KOPT-K1 (cell line): ENCODE measurements around the gene SMCO2.

Experiments
- H3K27ac ChIP-seq: fragments of 200-600 bp; sonication (generic); 2 replicates; pipeline ENCODE4 v1.5.1; 2016; ENCODE audit warnings: antibody characterized with exemption, mild to moderate bottlenecking, low read depth, low read length; ENCODE audit not compliant: poor library complexity, severe bottlenecking
- H3K36me3 ChIP-seq: fragments of 200-600 bp; sonication (generic); 2 replicates; pipeline ENCODE4 v1.5.1; 2017; ENCODE audit warnings: antibody characterized with exemption, mild to moderate bottlenecking, low read length, moderate library complexity; ENCODE audit not compliant: insufficient read depth
- H3K9me3 ChIP-seq: fragments of 200-600 bp; sonication (generic); 2 replicates; pipeline ENCODE4 v1.5.1; 2017; ENCODE audit warnings: antibody characterized with exemption, low read length, mild to moderate bottlenecking; ENCODE audit not compliant: insufficient read depth, poor library complexity, severe bottlenecking

The SMCO2 gene

DNA sequence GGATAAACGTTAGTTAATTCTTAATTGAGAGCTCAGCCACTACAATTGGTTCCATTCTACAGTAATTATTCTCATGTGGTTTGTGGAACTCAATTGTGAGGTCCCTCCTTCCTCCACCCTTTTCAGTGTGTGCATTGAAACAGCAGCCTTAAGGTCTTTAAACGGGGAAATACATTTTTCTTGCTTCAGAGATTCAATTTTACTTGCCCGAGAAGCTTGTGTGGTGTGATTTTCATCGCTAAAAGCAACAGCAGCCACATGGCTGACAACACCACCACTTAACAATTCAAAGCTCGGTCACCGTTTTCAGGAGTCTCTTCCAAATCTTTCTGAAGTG lies 76.7 kb downstream of the SMCO2 start:
- Histone ChIP-seq H3K27ac (peak overlapping the region; percentile 76), H3K9me3 (no peaks in the 10 kb centered on the region), H3K36me3 (no peaks in the 10 kb centered on the region)

DNA sequence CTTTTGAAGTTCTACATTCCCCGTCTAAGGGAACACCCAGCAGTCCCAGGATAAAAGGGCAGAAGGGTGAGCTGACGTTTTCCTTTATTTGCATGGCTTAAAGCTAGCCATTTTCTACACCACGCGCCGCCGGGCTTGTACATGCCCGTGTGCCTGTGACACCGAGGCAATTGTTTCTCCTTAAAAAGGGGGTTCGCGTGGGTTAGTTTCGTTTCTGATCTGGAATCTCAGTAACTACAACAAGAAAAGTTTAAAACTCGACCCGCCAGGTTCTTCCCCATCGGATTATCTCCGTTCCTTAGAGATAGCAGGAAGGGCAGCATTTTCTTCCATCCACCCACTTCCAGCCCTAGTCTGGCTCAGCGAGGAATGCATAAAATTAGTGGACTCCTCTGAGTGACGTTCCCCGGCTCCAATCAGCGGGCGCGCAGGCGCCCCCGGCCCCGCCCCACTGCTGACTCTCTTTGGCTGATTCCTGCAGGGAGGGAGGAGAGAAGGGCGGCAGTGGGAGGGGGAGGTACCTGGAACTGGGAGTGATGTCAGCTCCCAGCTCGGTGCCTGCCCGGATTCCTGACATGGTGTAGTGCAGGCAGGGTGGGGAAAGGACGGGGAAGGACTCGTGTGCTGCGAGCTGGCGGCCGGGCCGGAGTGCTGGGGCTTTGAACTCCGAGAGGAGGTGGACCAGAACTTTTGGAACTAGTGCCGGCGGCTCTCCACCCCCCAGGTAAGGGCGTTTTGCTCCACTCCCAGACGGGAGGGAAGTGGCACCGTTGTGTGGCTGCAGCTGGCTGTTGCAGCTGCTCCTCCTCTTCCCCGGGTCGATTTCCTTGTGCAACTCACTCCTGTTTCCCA lies 77.3 kb downstream of the SMCO2 start, which contains the start of gene PPFIBP1:
Gene PPFIBP1 (plus strand): TSS at position 565 of the 852 bp plus-strand sequence. CDS start 109,191 bp downstream, outside the sequence.
- Histone ChIP-seq H3K9me3 (no peaks in the 10 kb centered on the region), H3K27ac (peak within 1 kb of the TSS; percentile 76), H3K36me3 (no peaks in the 10 kb centered on the region)

DNA sequence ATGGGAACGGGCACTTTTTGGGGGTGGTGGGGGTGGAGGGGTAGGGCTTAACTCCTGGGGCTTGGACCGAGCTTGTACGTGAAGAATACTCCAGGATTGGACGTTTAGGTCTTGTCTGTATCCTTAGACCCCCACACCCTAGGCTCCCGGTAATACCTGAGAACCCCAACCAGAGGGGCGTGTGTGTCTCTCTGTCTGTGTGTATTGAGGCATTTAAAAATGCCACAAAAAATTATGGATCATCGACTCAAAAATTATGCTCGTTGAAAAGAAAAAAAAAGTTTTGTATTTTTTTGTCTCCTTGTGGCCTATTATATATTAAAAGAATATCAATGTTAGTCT lies 77.9 kb downstream of the SMCO2 start:
- Histone ChIP-seq H3K9me3 (no peaks in the 10 kb centered on the region), H3K27ac (peak overlapping the region; percentile 76)

DNA sequence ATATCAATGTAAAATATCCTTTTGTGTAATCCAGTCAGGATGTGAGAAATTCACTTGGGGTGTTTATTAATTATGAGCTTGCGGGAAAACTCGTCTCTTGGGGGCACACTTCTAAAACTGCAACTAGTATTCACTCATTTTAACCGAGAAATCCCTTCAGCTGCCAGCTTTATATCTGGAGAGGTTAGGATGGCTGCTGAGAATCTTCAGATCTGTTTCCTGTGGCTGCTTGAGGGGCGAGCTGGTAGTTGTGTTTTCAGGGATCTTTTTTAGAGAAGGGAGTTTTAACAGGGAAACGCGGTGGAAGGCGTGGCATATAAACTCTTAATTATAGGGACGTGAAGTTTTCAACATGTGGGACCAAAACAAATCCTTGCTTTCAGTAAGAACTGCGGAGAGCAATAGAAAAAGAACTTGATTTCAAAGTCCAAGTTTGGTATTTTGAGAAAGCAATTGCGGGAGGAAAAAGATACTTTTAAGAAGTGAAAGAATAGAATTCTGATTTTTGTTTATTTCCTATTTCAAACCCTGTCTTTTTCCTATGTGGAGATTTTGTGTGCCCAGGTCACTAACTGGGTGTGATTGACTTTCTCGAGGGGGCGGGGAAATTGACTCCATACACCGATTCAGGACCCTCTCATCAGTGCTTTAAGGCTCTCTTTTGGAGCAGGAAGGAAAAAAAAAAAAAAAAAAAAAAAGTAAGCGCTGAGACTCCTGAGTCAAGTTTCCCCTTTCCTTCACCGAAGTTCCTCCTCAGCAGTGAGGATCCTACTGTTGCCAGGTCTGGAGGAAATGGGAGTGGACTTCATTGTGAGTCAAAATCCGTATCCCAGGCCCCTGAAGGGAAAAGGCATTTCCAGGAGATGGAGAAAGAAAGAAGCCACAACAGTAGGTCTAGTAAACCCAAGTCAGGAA lies 78.6 kb downstream of the SMCO2 start:
- H3K36me3 ChIP-seq = no peaks in the 10 kb centered on the region
- no peaks in the 10 kb centered on the region for H3K9me3 ChIP-seq
- H3K27ac ChIP-seq = no peak overlapping the region

More for the DNA sequence above, 77.9 kb downstream of the SMCO2 start:
- no peaks in the 10 kb centered on the region for H3K36me3 ChIP-seq

DNA sequence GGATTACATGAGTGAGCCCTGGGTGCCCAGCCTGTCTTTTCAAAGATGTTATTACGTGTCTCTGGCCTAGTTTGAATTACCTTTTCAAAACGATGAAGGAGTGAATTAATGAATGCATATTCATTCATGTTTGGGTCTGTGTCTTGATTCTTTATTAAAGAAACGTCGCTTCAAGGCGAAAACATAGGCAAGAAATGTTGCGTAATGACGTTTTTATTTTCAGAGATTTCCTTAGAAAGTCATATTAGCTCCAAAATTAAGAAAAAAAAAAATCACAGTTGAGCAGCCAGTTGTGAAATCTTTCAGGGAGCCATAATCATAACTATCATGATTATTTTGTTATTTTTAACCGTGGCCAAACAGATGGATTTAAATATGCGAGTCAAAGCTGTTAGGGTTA lies 81.0 kb downstream of the SMCO2 start:
- Histone ChIP-seq H3K9me3 (no peaks in the 10 kb centered on the region), H3K27ac (no peak overlapping the region), H3K36me3 (no peaks in the 10 kb centered on the region)

DNA sequence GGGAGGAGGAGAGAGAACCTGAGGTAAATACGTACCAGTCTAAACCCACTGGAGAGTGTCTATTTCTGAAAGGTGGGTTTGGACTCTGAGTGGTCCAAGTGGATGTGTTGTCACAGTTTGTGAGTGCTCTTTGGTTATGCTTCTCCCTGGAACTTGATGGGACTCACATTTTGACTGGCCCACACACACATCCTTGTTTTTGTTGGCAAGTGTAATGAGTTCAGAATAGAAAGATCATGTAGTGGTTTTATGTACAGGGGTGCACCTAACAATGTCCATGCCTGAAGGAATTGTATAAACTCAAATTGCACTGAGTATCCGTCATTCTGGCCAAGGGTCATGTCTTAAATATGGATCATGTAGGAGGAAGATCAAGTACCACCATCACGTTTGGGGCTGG lies 82.3 kb downstream of the SMCO2 start:
- H3K9me3 ChIP-seq = no peaks in the 10 kb centered on the region
- no peak overlapping the region for H3K27ac ChIP-seq
- no peaks in the 10 kb centered on the region for H3K36me3 ChIP-seq

DNA sequence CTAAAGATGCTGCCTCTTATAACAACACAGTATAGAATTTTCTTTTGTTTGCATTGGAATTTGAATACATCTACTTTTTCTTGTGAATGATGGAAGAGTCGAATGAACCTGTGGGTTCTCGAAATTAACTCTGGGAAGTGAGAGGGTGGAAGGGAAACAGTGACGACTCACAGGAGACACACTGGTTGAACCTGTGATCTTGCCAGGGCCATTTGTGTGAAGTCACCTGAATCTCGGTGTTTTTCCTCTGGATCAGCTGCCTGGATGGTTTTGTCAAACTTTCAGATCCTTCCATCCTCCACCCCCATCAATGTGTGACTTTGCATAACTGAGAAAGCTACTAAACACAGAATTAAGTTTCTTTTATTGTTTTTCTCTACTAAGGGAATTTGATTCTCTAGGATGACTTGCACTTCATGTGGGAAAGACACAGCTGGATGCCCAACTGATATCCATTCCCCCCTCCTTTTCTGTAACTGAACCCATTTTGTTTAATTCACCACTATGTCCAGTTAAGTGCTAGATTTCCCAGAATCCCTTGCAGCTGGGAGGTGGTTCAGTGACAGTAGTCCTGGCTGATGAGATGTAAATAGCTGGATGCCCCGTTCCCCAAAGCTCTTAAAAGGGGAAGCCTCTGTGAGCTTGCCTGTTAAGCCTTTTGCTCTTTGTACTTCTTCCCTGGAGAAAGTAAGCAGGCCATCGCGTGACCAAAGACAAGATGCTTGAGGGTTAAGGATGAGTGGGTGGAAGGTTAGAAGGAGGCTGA lies 83.8 kb downstream of the SMCO2 start:
- Histone ChIP-seq H3K27ac (no peak overlapping the region), H3K9me3 (no peaks in the 10 kb centered on the region), H3K36me3 (no peaks in the 10 kb centered on the region)

DNA sequence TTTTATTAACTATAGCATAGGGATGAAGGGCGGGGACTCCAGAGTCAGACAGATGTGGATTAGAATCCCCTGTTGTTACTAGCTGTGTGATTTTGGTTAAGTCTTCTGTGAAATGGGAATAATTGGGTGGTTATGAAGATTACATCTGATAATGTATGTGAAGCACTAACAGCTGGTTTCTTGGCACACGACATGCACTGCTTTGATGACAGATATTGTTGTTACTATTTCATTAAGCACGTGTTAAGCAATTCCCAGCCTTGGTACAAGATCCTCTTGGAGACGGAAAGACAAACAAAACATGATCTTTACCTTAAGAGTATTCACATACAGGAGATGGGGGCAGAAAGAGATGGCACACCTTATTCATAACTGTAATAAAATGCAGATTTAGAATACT lies 85.4 kb downstream of the SMCO2 start:
- Histone ChIP-seq H3K36me3 (no peaks in the 10 kb centered on the region), H3K9me3 (no peaks in the 10 kb centered on the region)

DNA sequence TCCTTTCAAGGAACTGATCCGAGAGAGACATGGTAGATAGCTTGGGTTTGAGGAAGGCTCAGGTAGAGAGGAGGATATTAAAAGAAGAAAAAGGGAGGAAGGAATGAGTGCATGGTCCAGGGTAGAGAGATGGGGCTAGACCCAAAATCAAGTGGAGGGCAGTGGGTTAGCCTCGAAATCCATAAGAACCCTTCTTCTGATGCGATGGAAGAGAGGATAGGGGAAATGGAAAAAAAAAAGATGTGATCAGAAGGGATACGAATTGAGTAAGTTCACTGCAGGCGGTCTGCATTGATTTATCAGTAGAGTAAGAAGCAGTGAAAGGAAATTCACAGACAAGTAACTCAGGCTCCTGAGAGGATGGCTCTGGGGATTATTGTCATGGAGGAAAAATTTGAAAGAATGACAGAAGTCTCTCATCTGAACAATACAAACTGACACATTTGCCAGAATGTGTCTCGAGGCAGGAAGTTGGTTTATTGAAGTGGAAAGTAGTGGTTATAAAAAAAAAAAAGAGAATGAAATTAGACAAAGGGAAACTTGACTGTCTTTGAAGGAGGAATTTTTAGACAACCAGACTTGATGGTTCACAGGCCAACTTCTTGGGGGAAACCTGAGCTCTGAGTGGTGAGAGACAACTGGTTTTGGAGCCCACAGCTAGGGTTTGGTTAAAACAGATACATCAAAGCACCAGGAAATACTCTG lies 87.7 kb downstream of the SMCO2 start:
- no peaks in the 10 kb centered on the region for H3K9me3 ChIP-seq
- H3K36me3 ChIP-seq = no peaks in the 10 kb centered on the region
- H3K27ac ChIP-seq = peak overlapping the region; percentile 46

More for the DNA sequence above, 85.4 kb downstream of the SMCO2 start:
- no peak overlapping the region for H3K27ac ChIP-seq

DNA sequence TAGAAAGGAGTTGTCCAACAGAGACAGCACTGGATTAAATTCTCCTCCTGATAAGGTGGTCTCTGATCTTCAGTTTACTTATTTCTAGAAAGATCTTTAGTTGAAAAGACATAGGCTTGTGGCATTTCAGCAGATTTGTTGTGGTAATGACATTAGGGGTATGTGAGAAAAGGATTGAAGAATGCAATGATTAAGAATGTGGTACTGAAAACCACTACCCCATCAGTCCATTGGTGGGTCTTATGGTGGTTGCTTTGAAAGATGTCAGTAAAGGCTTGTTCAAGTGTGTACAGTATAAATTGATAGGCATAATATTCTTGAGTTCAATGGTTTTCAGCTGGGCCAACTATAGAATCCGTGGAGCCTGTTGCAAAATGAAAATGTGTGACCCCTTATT lies 88.2 kb downstream of the SMCO2 start:
- Histone ChIP-seq H3K27ac (peak overlapping the region; percentile 46), H3K9me3 (no peaks in the 10 kb centered on the region), H3K36me3 (no peaks in the 10 kb centered on the region)

DNA sequence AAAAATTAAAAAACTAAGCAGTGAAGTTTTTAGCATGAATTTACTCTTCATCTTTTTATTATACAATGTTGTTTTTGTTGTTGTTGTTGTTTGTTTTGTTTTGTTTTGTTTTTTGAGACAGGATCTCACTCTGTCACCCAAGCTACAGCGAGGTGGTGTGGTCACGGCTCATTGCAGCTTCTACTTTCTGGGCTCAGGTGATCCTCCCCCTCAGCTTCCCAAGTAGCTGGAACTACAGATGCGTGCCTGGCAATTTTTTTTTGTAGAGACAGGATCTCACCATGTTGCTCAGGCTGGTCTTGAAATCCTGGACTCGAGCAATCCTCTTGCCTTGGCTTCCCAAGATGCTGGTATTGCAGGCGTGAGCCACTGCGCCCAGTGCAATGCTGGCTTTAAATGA lies 88.8 kb downstream of the SMCO2 start:
- H3K27ac ChIP-seq = no peak overlapping the region
- no peaks in the 10 kb centered on the region for H3K36me3 ChIP-seq
- H3K9me3 ChIP-seq = no peaks in the 10 kb centered on the region

DNA sequence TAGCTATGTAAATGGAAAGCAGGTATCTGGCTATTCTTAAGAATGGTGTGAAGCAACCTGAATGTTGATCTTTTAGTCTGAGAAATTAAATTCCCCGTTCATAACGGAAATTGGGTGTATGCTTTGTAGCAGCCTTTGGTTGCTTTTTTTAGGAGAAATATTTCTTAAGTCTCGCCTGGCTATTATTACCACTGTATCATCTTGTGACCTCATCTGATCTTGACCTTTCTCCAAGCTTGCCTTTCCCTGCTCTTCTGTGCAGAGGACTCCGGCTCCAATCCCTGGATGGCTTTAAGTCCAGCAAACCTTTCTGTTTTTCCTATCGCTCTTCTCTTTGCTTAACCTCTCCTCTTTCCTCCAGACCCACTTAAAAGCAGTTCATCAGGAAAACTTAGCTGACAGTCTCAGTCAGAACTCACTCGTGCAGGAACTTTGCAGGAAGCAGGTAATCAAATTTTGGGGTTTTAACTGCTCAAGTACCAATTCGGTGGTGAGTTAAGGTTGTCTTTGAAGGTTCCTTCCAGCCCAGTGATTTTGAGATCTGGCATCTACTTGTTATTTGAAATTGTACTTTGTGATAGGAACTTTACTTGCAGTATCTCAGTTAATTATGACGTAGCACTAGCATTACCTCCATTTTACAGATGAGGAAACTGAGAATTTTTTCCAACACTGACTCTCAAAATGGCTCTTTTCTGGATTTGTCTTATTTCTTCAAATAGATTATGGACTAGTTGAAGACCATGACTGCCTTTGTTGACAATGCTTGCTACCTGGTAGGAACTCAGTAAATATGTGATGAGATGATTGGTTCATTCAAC lies 91.5 kb downstream of the SMCO2 start:
- H3K9me3 ChIP-seq = no peaks in the 10 kb centered on the region
- H3K27ac ChIP-seq = no peak overlapping the region

DNA sequence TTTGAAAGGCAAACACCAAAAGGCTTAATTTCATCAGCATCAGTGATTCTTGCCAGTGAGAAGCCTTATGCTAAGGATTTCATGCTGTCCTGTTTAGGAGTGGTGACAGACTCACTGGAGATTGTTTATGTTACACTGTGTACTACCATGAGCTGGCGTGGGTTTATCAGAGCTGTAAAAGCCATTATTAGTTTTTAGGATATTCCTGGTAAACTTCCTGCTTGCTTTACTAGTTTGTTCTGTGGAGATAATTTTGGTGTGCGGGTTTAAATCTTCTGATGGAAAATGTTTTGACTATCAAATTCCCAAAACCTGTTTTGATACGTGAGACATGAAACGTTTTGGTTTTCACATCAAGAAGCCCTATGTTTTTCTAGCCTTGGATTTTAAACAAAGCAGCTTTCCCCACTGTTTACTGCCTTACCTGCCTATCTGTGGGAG lies 92.7 kb downstream of the SMCO2 start:
- Histone ChIP-seq H3K27ac (no peak overlapping the region), H3K9me3 (no peaks in the 10 kb centered on the region), H3K36me3 (no peaks in the 10 kb centered on the region)

More for the DNA sequence above, 91.5 kb downstream of the SMCO2 start:
- H3K36me3 ChIP-seq = no peaks in the 10 kb centered on the region
